Fibroblast of peridontal ligament (primary cell): ENCODE measurements around the gene SORCS2.

Experiments used
- DNase-seq: peaks from one replicate; pipeline ENCODE4 v3.0.0-alpha.2; 2010; ENCODE audit errors: extremely low read depth

Gene SORCS2

GRCh38 chr4:7777871-7778509 lies 585.7 kb downstream of the SORCS2 start:
- peak; percentile 24 for DNase-seq

GRCh38 chr4:7778510-7779431 lies 586.4 kb downstream of the SORCS2 start:
- DNase-seq, result peak; percentile 57

- peak; percentile 58 for DNase-seq
Measured at GRCh38 chr4:7779432-7779768, 587.1 kb downstream of the SORCS2 start.

- peak; percentile 54 for DNase-seq
Measured at GRCh38 chr4:7780751-7781348, 588.5 kb downstream of the SORCS2 start.

- DNase-seq, result no peak
Measured at GRCh38 chr4:7781366-7781765, 589.0 kb downstream of the SORCS2 start.

GRCh38 chr4:7781993-7782392 lies 589.7 kb downstream of the SORCS2 start:
- DNase-seq, result no peak

- peak; percentile 40 for DNase-seq
Measured at GRCh38 chr4:7782783-7783182, 590.4 kb downstream of the SORCS2 start.

- no peak for DNase-seq
Measured at GRCh38 chr4:7783541-7783940, 591.2 kb downstream of the SORCS2 start.

GRCh38 chr4:7784131-7784870 lies 592.0 kb downstream of the SORCS2 start:
- DNase-seq, result no peak

GRCh38 chr4:7785017-7785416 lies 592.7 kb downstream of the SORCS2 start:
- DNase-seq, result no peak

GRCh38 chr4:7786040-7786439 lies 593.7 kb downstream of the SORCS2 start:
- DNase-seq, result no peak

- DNase-seq, result no peak
Measured at GRCh38 chr4:7786517-7786916, 594.2 kb downstream of the SORCS2 start.

GRCh38 chr4:7787067-7787466 lies 594.7 kb downstream of the SORCS2 start:
- no peak for DNase-seq

- no peak for DNase-seq
Measured at GRCh38 chr4:7787681-7788141, 595.4 kb downstream of the SORCS2 start.

GRCh38 chr4:7788193-7788592 lies 595.9 kb downstream of the SORCS2 start:
- DNase-seq, result no peak

GRCh38 chr4:7788694-7789425 lies 596.5 kb downstream of the SORCS2 start:
- DNase-seq, result no peak

GRCh38 chr4:7790023-7790422 lies 597.7 kb downstream of the SORCS2 start:
- DNase-seq, result no peak

- DNase-seq, result no peak
Measured at GRCh38 chr4:7790999-7791398, 598.7 kb downstream of the SORCS2 start.
